GM19397 (cell line): ENCODE results near the gene SLC37A1.
A peak's percentile ranks its signal among the peaks of the same experiment; 100 is the strongest.
"Not testable (repeated sequence)": the region's sequence is repeated elsewhere in the genome, so short reads cannot be mapped to it uniquely, and the experiment has no call there.

ENCODE experiments used
- ATAC-seq: cut with Tn5 transposase; IDR thresholded peaks from one replicate; pipeline ENCODE4 v1.9.1; 2021; ENCODE audit warnings: mild to moderate bottlenecking, moderate library complexity; ENCODE audit not compliant: unreplicated experiment

SLC37A1 gene

GRCh38 chr21:42513151-42513984, at the start of gene SLC37A1:
Gene SLC37A1, plus strand, starts transcription at chr21:42513852. Its CDS starts 4,603 bp downstream, at chr21:42518455.
- peak; percentile 46 for ATAC-seq

DNA sequence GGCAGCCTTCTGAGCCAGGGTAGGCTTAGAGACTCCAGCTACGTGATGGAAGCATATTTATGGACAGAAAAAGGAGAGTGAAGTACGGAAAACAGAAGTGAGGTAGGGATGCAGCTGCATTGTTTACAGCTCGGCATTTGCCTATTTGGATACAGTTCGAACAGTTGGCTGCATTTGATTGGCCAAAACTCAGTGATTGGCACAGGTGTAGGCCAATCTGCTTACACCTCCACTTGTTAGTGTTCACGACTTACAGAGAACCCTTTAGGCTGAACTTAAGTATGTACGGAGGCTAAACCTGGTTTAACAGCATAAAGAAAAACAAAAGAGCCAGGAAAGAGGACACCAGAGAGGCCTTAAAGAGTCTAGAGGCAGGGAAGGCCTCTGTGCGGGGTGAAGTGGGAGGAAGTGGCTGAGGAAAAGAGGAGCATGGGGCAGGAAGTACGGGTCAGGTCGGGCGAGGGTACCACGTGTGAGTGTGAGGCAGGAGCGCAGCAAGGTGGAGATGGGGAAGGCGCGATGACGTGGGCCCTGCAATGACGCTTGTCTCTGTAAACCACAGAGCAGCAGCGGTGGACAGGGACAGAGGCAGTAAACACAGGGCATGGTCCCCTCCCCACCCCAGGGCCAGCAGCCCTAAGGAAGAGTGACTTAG, 49.7 kb upstream of the SLC37A1 start:
- no peak for ATAC-seq

- no peak for ATAC-seq
These were observed 48.4 kb upstream of the SLC37A1 start for GRCh38 chr21:42465008-42465802.

- ATAC-seq, result no peak
These were observed 47.9 kb upstream of the SLC37A1 start for GRCh38 chr21:42465803-42466127.

DNA sequence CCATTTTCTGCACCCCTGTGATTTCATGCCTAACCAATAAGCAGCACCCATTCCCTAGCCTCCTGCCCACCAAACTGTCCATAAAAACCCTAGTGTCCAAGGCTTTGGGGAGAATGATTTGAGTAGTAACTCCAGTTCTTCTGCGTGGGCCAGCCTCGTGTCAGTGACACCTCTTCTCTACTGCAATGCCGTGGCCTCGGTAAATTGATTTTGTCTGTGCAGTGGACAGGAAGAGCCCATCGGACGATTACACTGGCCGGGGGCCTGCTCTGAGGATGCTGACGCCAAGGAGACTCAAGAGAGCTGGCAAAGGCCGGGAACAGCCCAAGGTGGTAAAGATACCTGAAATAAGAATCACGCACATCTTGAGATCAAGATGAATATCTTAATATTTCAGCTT, 47.0 kb upstream of the SLC37A1 start:
- ATAC-seq, result no peak

DNA sequence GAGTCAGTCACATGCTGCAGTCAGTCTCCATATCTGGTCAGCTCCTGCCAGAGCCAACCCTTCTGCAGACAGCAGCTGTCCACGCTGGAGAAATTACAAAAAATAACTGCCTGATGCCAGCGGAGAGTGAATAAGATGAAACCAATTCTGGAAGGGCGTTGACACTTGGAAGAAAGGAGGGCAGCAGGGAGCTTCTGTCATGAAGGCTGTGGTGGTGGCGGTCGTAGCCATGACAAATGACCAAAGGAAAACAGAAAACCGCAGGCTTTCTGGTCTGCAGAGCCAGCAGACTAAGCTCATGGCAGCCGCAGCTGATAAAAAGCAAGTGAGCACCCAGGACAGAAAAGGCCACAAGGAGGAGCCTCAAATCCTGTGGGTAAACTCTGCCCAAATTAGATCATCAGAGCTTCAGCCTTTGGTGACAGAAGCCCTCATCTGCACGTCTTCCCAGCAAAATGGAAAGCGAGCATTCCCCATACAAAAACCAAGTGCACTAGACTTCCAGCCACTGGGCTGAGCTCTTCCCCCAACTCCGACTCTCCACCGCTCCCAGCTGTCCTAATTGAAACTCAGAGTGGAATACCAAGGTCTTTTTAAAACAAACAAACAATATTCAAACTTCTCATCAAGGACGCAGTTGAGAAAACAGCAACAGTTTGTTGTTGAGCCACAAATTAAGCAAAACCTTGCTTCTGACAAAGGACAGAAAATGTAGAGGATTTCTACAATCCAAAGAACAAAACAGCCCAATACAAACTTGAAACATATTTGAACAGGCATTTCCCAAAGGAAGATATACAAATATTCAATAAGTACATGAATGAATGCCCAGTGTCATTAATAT, 46.3 kb upstream of the SLC37A1 start:
- ATAC-seq, result no peak

DNA sequence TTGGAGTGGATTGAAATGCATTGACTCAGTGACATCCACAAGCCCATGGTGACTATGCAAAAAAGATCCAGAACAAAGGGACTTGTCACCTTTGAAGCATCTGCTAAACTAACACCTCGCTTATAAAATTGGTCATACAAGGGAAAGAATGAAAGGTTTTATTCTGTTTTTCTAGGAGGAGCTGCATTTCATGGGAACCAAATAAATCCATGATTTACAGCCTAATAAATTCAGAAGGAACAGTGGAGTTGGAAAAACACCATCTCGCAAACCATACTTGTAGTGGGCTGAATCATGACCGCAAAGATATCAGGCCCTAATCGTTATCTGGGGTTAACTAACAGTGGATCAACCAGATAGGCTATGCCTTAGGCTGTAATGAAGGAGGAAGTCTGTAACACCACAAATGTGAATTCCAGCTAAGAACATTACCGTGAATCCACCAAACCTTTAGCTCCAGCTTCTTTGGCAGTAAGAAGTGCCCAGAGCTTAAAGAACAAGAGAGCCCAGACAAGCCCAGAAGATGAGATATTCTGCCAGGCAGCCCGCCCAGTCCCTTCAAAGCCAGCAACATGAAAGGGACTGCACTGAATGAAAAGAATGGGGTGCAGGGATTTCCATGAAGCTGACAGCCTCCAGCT, 45.0 kb upstream of the SLC37A1 start:
- ATAC-seq, result no peak

- ATAC-seq, result no peak
These were observed 44.4 kb upstream of the SLC37A1 start for GRCh38 chr21:42469272-42469671.

DNA sequence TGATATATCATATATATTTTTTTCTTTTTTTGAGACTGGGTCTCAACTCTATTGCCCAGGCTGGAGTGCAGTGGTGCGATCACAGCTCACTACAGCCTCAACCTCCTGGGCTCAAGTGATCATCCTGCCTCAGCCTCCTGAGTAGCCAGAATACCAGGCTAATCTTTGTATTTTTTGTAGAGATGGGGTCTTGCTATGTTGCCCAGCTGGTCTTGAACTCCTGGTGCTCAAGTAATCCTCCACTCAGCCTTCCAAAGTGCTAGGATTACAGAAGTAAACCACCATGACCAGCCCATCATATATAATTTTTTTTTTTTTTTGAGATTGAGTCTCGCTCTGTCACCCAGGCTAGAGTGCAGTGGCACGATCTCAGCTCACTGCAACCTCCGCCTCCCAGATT, 43.9 kb upstream of the SLC37A1 start:
- ATAC-seq, result not testable (repeated sequence)

DNA sequence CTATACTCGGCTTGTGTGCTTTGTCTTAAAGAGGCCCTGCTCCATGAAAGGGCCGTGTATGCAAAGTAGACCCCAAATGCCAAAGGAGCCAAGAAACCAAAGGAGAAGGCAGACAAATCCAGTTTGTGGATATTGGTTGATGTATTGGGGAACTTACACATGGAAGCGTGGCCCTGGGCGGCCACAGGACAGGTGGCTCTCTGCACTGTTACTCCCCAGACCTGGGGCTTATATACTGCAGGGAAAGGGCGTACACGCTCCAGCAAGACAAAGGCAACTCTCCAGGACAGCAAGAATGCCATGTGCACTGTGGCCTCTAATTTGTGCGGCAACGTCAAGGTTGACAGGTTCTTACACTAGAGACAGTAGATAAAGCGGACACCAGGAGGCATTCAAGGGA, 42.4 kb upstream of the SLC37A1 start:
- no peak for ATAC-seq

- no peak for ATAC-seq
These were observed 41.8 kb upstream of the SLC37A1 start for GRCh38 chr21:42471716-42472330.

DNA sequence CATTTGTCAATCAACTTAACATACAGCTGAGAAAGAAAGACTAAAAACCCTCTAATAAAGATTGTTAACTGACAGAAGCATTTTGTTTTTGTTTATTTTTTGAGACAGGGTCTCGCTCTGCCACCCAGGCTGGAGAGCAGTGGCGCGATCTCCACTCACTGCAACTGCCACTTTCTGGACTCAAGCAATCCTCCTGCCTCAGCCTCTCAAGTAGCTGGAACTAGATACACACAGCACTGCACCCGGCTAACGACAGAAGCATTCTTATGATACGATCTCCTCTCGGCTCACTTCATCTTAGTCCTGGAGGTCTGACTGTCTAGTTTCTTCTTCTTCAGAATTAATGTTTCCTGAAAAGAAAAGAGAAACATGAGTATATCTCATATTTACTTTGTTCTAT, 41.1 kb upstream of the SLC37A1 start:
- ATAC-seq, result no peak

GRCh38 chr21:42473498-42474042, 40.1 kb upstream of the SLC37A1 start:
- ATAC-seq, result no peak

- peak; percentile 46 for ATAC-seq
These were observed 39.4 kb upstream of the SLC37A1 start for GRCh38 chr21:42474043-42474831.

- ATAC-seq, result no peak
These were observed 38.6 kb upstream of the SLC37A1 start for GRCh38 chr21:42475036-42475435.

- no peak for ATAC-seq
These were observed 37.9 kb upstream of the SLC37A1 start for GRCh38 chr21:42475526-42476387.

- no peak for ATAC-seq
These were observed 37.0 kb upstream of the SLC37A1 start for GRCh38 chr21:42476388-42477331.
